ENCODE data around the gene SCN2B. TPM values are rescaled to one million over a fixed set of nuclear protein-coding genes. Genes with fewer than 3 reads are reported as not detected.

Gene SCN2B
- total and polyA plus RNA-seq, 5 donors from 2014 or later: not detected

DNA sequence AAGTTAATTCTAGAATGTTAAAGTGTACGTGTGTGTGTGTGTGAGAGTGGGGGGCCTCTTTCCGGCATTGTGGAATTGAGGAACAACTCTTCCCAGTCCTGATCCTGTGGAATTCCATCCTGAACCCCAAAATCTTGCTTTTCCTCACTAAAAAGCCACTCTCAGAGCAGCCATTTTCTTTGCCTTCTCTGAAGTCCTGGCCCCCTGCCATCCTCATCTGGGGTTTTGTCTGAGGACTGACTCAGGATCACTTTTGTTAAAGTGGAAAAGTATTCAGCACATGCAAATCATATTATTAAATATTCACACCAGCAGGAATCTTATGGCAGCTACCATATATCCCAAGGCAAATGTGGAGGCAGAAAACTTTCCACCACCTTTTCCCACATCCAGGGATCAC, 27.6 kb downstream of the SCN2B start:
- no peak for ATAC-seq (ENCODE audit: low read depth in 2 of 2)
- Mint-ChIP-seq H3K4me3 (no peak overlapping the region), H3K9me3 (peaks cover 0 to 1% (median 0%) of the 10 kb centered on the region in 7 donors), H3K36me3 (no peaks in the 10 kb centered on the region), H3K27me3 (peaks cover 67% of the 10 kb centered on the region), H3K4me1 (peaks cover 0 to 10% (median 2%) of the 10 kb centered on the region in 4 donors), H3K27ac (no peak overlapping the region)
- Histone ChIP-seq H3K9me3 (ENCODE audit: control insufficient read depth in 2 of 2, low read length in 2 of 2) (no peaks in the 10 kb centered on the region), H3K36me3 (ENCODE audit: control insufficient read depth, insufficient read depth, low read length) (no peaks in the 10 kb centered on the region), H3K27me3 (ENCODE audit: control insufficient read depth, insufficient read depth, low read length) (peaks cover 26% of the 10 kb centered on the region), H3K27ac (ENCODE audit: insufficient read depth, low read length, poor library complexity, severe bottlenecking) (no peak overlapping the region), H3K4me3 (ENCODE audit: low read depth, low read length) (no peak overlapping the region), H3K4me1 (ENCODE audit: control insufficient read depth, insufficient read depth, low read length, poor library complexity, severe bottlenecking) (peaks cover 18% of the 10 kb centered on the region)
- no peak for DNase-seq

DNA sequence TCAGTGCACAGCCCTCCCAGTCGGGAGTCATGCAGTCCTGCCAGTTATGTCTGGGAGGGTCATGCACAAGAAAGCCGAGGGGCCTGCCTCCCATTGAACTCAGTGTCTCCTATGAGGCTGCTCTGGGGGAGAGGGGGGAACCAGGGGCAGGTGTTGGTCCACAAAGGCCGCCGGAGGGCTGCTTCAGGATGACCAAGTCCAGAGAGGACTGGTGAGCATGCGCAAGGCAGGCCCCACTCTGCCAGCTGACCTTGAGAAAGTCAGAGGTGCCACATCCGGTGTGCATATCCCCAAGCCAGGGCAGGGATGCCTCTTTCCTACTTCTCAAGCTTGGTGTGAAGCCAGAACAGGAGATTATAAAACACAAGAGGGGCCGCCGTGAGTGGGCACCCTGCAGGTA, 28.2 kb downstream of the SCN2B start:
- Mint-ChIP-seq H3K4me1 (peaks cover 0 to 5% (median 0%) of the 10 kb centered on the region in 4 donors), H3K36me3 (no peaks in the 10 kb centered on the region), H3K9me3 (peaks cover 0 to 1% (median 0%) of the 10 kb centered on the region in 7 donors), H3K4me3 (no peak overlapping the region), H3K27me3 (peaks cover 65% of the 10 kb centered on the region), H3K27ac (no peak overlapping the region)
- Histone ChIP-seq H3K4me3 (ENCODE audit: low read depth, low read length) (no peak overlapping the region), H3K36me3 (ENCODE audit: control insufficient read depth, insufficient read depth, low read length) (no peaks in the 10 kb centered on the region), H3K4me1 (ENCODE audit: control insufficient read depth, insufficient read depth, low read length, poor library complexity, severe bottlenecking) (peaks cover 18% of the 10 kb centered on the region), H3K9me3 (ENCODE audit: control insufficient read depth in 2 of 2, low read length in 2 of 2) (no peaks in the 10 kb centered on the region), H3K27me3 (ENCODE audit: control insufficient read depth, insufficient read depth, low read length) (peaks cover 23% of the 10 kb centered on the region), H3K27ac (ENCODE audit: insufficient read depth, low read length, poor library complexity, severe bottlenecking) (no peak overlapping the region)
- no peak for DNase-seq
- no peak for ATAC-seq (ENCODE audit: low read depth in 2 of 2)

DNA sequence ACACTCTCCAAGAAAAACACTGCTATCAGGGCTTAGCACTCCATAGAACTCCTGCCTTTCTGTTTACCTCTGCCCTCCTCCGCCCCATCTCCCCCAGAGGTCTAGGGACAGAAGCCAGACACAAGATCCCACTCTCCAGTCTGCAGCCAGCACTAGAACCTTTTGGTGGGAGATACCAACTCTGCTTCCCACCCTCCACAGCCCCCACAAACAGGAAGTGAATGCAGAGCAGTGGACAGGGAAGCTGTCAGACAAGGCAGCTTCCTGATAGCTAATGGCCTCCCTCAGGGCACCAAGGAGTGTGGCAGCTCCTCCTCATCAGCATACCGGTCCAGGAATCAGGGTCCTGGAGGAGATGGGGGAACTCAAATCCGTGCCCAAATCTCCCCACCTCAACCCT, 28.9 kb downstream of the SCN2B start:
- Histone ChIP-seq H3K4me1 (ENCODE audit: control insufficient read depth, insufficient read depth, low read length, poor library complexity, severe bottlenecking) (peaks cover 11% of the 10 kb centered on the region), H3K9me3 (ENCODE audit: control insufficient read depth in 2 of 2, low read length in 2 of 2) (no peaks in the 10 kb centered on the region), H3K36me3 (ENCODE audit: control insufficient read depth, insufficient read depth, low read length) (no peaks in the 10 kb centered on the region), H3K4me3 (ENCODE audit: low read depth, low read length) (no peak overlapping the region), H3K27me3 (ENCODE audit: control insufficient read depth, insufficient read depth, low read length) (peaks cover 30% of the 10 kb centered on the region), H3K27ac (ENCODE audit: insufficient read depth, low read length, poor library complexity, severe bottlenecking) (no peak overlapping the region)
- Mint-ChIP-seq H3K4me1 (peaks cover 0 to 5% (median 0%) of the 10 kb centered on the region in 4 donors), H3K9me3 (peaks cover 0 to 1% (median 0%) of the 10 kb centered on the region in 7 donors), H3K27ac (no peak overlapping the region), H3K36me3 (no peaks in the 10 kb centered on the region), H3K4me3 (peak overlapping the region in 1 of 4 donors; percentile 7), H3K27me3 (peaks cover 66% of the 10 kb centered on the region)
- DNase-seq: no peak
- ATAC-seq (ENCODE audit: low read depth in 2 of 2): no peak

DNA sequence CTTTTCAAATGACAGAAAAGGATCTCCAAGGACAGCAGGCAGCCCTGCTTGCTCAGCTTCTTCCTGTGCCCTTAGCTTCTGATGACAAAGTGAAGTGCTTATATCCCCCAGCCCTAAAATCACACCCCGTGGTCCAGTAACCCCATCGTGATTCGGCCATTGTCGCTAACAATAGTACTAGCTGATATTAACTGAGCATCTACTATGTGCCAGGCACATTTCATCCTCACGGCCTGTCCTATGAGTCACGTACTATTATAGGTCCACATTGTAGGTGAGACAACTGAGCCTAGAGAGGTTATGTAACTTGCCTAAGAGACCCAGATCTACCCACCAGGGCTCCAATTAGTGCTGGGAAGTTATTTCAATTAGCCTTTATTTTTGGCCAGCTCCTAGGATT, 29.9 kb downstream of the SCN2B start:
- Mint-ChIP-seq H3K4me3 (peak overlapping the region; percentile 70 to 85 (median 82)), H3K36me3 (no peaks in the 10 kb centered on the region), H3K27ac (peak overlapping the region in 1 of 3 donors; percentile 34), H3K27me3 (peaks cover 65% of the 10 kb centered on the region), H3K4me1 (peaks cover 0 to 3% (median 0%) of the 10 kb centered on the region in 4 donors), H3K9me3 (peaks cover 0 to 1% (median 0%) of the 10 kb centered on the region in 7 donors)
- ATAC-seq (ENCODE audit: low read depth in 2 of 2): no peak
- no peak overlapping the region for H3K27ac ChIP-seq (ENCODE audit: insufficient read depth, low read length, poor library complexity, severe bottlenecking)
- DNase-seq: no peak
- peaks cover 7% of the 10 kb centered on the region for H3K4me1 ChIP-seq (ENCODE audit: control insufficient read depth, insufficient read depth, low read length, poor library complexity, severe bottlenecking)
- no peaks in the 10 kb centered on the region for H3K9me3 ChIP-seq (ENCODE audit: control insufficient read depth in 2 of 2, low read length in 2 of 2)
- no peaks in the 10 kb centered on the region for H3K36me3 ChIP-seq (ENCODE audit: control insufficient read depth, insufficient read depth, low read length)
- H3K27me3 ChIP-seq (ENCODE audit: control insufficient read depth, insufficient read depth, low read length): peaks cover 30% of the 10 kb centered on the region
- H3K4me3 ChIP-seq (ENCODE audit: low read depth, low read length): no peak overlapping the region

DNA sequence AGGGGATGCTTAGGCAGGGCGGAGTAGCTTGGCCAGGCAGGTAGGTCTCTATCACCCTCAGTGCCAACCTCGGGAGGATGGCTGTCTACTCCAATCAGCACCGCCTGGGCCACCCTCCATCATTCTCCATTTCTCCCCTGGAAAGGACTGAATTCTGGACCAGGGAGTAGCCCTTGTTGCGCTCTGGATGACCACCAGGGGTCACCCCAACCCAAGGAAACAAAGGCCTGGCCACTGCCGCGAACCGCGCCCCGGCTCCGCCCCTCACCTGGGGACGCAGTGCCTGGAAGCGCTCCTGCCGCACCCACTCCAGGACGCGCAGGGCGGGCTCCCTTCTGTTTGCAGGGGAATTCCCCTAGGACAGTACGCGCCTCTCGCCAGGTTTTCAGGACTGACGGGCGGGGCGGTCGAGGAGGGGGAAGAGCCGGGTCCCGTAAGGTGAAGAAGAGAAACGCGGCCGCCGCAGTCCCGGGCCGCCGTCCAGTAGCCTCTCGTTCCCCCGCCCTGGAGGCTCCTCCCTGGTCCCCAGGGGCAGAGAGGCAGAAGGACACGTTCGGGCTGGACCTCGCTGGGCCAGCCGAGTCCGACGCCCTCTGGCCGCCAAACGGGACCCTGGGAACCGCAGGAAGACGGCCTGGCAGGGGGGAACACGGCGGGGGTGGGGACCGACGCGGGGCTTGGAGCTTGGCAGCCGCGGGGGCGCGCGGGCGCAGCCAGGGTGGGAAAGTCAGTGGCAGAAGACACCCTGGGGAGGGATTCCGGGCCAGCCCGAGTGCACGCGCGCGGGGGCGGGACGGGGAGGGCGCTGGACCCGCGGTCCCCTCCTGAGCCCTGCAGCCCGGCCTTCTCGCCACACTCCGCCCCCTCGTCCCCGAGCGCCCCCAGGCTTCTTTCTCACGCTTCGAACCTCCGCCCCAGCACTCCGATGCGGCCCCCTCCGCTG, 30.9 kb downstream of the SCN2B start:
- ATAC-seq (ENCODE audit: low read depth in 2 of 2) (peak; percentile 79 to 93), DNase-seq (peak; percentile 80 to 83 (median 81))
- no peaks in the 10 kb centered on the region for H3K36me3 Mint-ChIP-seq
- no peak overlapping the region for H3K4me3 ChIP-seq (ENCODE audit: low read depth, low read length)
- H3K4me3 Mint-ChIP-seq: peak overlapping the region; percentile 40 to 85 (median 84)
- H3K36me3 ChIP-seq (ENCODE audit: control insufficient read depth, insufficient read depth, low read length): no peaks in the 10 kb centered on the region
- peaks cover 69% of the 10 kb centered on the region for H3K27me3 Mint-ChIP-seq
- peaks cover 23% of the 10 kb centered on the region for H3K27me3 ChIP-seq (ENCODE audit: control insufficient read depth, insufficient read depth, low read length)
- peaks cover 7% of the 10 kb centered on the region for H3K4me1 ChIP-seq (ENCODE audit: control insufficient read depth, insufficient read depth, low read length, poor library complexity, severe bottlenecking)
- H3K9me3 ChIP-seq (ENCODE audit: control insufficient read depth in 2 of 2, low read length in 2 of 2): no peaks in the 10 kb centered on the region
- H3K27ac ChIP-seq (ENCODE audit: insufficient read depth, low read length, poor library complexity, severe bottlenecking): no peak overlapping the region
- no peak overlapping the region for H3K27ac Mint-ChIP-seq
- peaks cover 0 to 1% (median 0%) of the 10 kb centered on the region in 7 donors for H3K9me3 Mint-ChIP-seq
- peaks cover 0 to 3% (median 0%) of the 10 kb centered on the region in 4 donors for H3K4me1 Mint-ChIP-seq

DNA sequence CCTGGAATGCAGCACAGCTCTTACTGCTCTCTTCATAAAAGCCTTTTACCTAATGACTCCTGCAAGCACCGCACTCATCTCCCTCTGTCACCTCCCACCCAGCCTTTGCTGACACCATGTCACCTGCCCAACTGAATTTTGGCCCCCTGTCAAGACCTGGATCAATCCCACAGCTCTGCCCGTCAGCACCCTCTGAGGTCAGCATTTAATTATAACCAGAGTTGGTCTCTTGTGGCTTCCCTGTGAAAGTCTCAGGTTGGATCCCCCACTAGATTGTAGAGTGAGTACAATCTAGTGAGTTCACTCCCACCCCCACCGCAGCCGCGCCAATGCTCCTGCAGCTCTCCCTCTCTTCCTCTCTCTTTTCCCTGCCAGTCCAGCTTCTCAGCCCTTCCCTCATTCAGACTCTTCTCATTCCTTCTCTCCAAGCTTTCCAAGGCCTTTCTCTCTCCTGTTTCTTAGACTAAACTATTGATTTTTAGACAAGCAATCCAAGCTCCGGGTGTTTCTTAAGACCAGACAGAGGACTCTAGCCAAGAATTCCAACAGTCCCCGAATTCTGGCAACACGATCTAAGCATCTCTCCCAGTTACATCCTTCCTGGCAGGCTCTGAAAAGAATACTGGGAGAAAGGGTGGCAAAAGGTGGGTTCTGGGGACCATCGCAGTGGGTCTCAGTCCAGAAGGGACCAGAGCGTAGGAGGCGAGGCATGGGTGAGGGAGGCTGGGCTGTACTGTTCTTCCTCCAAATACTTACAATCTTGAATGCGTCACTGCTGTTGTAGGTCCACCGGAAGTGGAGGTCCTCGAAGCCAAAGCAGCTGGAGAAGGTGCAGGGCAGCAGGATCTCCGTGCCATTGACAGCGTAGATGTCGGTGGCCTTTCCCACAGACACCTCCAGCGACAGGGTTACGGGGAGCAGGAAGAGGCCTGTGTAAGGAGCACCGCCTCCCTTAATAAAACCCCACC, 31.9 kb downstream of the SCN2B start:
- DNase-seq (no peak), ATAC-seq (ENCODE audit: low read depth in 2 of 2) (no peak)
- no peaks in the 10 kb centered on the region for H3K9me3 ChIP-seq (ENCODE audit: control insufficient read depth in 2 of 2, low read length in 2 of 2)
- peaks cover 26% of the 10 kb centered on the region for H3K27me3 ChIP-seq (ENCODE audit: control insufficient read depth, insufficient read depth, low read length)
- peaks cover 70% of the 10 kb centered on the region for H3K27me3 Mint-ChIP-seq
- no peaks in the 10 kb centered on the region for H3K36me3 ChIP-seq (ENCODE audit: control insufficient read depth, insufficient read depth, low read length)
- peaks cover 0 to 1% (median 0%) of the 10 kb centered on the region in 7 donors for H3K9me3 Mint-ChIP-seq
- no peak overlapping the region for H3K4me3 ChIP-seq (ENCODE audit: low read depth, low read length)
- peaks cover 0 to 3% (median 0%) of the 10 kb centered on the region in 4 donors for H3K4me1 Mint-ChIP-seq
- peak overlapping the region; percentile 40 to 84 (median 78) for H3K4me3 Mint-ChIP-seq
- H3K27ac Mint-ChIP-seq: peak overlapping the region in 1 of 3 donors; percentile 42
- no peaks in the 10 kb centered on the region for H3K36me3 Mint-ChIP-seq
- H3K4me1 ChIP-seq (ENCODE audit: control insufficient read depth, insufficient read depth, low read length, poor library complexity, severe bottlenecking): peaks cover 7% of the 10 kb centered on the region
- H3K27ac ChIP-seq (ENCODE audit: insufficient read depth, low read length, poor library complexity, severe bottlenecking): no peak overlapping the region

DNA sequence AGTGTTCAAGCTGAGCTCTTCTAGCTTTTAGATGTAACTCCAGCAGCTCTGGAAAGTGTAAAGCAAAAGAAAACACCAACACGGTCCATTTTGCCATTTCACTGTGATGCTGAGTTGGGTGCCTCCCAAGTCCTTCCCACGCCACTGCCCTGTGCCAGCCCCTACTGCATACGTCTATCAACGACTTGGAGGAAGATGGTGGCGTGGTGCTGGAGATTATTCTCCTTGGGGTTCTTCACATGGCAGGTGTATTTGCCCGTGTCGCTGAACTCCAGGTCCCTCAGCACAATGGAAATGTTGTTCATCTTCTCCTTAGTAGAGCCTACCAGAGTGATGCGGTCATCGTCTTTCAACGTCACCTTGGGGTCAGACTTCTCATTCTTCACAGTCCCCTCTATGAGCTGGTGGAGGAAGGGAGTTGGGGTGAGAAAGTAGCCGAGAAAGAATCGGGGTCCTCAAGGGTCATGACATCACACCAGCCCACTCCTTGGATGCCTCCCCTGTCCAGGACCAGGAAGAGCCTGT, 32.7 kb downstream of the SCN2B start:
- H3K9me3 Mint-ChIP-seq: peaks cover 0 to 1% (median 0%) of the 10 kb centered on the region in 7 donors
- Histone ChIP-seq H3K27me3 (ENCODE audit: control insufficient read depth, insufficient read depth, low read length) (peaks cover 26% of the 10 kb centered on the region), H3K27ac (ENCODE audit: insufficient read depth, low read length, poor library complexity, severe bottlenecking) (no peak overlapping the region), H3K4me3 (ENCODE audit: low read depth, low read length) (no peak overlapping the region), H3K36me3 (ENCODE audit: control insufficient read depth, insufficient read depth, low read length) (no peaks in the 10 kb centered on the region), H3K4me1 (ENCODE audit: control insufficient read depth, insufficient read depth, low read length, poor library complexity, severe bottlenecking) (peaks cover 7% of the 10 kb centered on the region), H3K9me3 (ENCODE audit: control insufficient read depth in 2 of 2, low read length in 2 of 2) (no peaks in the 10 kb centered on the region)
- peak overlapping the region in 1 of 4 donors; percentile 40 for H3K4me3 Mint-ChIP-seq
- H3K27me3 Mint-ChIP-seq: peaks cover 75% of the 10 kb centered on the region
- ATAC-seq (ENCODE audit: low read depth in 2 of 2) (no peak), DNase-seq (no peak)
- H3K27ac Mint-ChIP-seq: peak overlapping the region in 1 of 3 donors; percentile 42
- H3K4me1 Mint-ChIP-seq: peaks cover 0 to 3% (median 0%) of the 10 kb centered on the region in 4 donors
- H3K36me3 Mint-ChIP-seq: no peaks in the 10 kb centered on the region

All from CD4-positive, CD25-positive, alpha-beta regulatory T cell (primary cell).